Measurements from ENCODE around the gene MYH7. TPM values are rescaled to one million over a fixed set of nuclear protein-coding genes. Genes with fewer than 3 reads are reported as not detected.
"Not testable (repeated sequence)": the region's sequence is repeated elsewhere in the genome, so short reads cannot be mapped to it uniquely, and the experiment has no call there.

Gene MYH7
- total RNA-seq, 1 experiment from 2014 or later = 0.20 TPM

DNA sequence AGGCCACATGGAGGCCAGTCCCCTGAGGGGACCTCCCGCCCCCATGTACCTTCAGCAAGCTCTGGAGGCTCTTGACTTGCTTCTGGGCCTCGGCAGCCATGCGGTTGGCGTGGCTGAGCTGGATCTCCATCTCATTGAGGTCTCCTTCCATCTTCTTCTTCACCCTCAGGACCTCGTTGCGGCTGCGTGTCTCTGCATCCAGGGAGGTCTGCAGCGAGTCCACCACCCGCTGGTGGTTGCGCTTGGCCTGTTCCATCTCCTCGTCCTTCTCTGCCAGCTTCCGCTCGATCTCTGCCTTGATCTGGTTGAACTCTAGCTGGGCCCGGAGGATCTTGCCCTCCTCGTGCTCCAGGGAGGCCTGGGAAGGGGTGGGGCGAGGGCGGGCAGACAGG is 49.2 kb downstream of the MYH7 start:
- not testable (repeated sequence) for H3K27ac ChIP-seq; H3K4me3 ChIP-seq; DNase-seq; H3K4me1 ChIP-seq; H3K36me3 ChIP-seq; H3K9me3 ChIP-seq (replicated peaks)
- peaks cover 24% of the 10 kb centered on the region; the same call in 1 of the 2 replicates for H3K27me3 ChIP-seq

DNA sequence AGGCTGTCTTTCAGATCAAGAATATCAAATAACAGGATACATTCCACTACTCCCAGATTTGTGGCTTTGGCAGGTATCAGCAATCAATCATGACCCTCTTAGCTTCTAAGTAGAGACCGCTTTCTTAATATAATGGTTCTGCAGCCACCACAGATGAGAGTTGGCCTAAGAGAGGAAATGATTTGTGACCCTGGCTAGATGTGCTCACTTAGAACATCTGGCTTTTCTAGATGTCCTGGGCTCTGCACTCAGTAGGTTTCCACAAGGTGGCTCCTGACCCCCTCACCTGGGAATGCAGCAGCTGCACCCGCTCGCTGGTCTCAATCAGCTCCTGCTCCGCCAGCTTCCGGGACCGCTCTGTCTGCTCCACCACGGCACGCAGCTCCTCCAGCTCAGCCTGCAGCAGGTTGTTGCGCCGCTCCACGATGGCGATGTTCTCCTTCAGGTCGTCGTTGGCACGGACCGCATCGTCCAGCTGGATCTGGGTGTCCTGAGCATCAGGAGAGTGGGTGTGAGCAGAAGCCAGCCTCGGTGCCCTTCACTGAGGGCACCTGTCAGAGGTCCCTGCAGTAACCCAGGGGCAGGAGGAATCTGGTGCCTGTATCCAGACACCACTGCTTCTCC is 49.7 kb downstream of the MYH7 start:
- no peak for DNase-seq
- Histone ChIP-seq H3K9me3 (replicated peaks) (no peaks in the 10 kb centered on the region), H3K4me1 (no peaks in the 10 kb centered on the region), H3K27ac (no peak overlapping the region), H3K36me3 (no peaks in the 10 kb centered on the region), H3K4me3 (no peak overlapping the region), H3K27me3 (peaks cover 21% of the 10 kb centered on the region; the same call in 1 of the 2 replicates)

DNA sequence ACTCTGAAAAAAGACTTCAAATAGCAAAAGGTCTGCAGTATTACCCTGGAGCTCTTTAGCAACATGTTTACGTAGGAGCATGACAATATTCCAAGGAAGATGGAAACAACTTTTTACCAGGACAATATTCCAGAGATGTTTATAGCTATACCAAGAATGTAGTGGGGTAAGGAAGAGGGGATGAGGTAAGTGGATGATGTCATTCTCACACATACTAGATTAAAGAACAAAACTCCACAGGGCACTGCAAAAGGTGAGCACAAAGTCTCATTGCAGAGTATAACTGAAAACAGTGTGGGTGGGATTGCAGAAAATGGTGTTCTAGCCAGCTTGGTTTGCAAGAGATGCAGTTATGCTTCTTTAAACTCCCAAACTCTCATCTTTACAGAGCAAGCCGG is 50.2 kb downstream of the MYH7 start:
- H3K27ac ChIP-seq = no peak overlapping the region
- no peaks in the 10 kb centered on the region for H3K36me3 ChIP-seq
- H3K27me3 ChIP-seq = peaks cover 21% of the 10 kb centered on the region; the same call in 1 of the 2 replicates
- H3K9me3 ChIP-seq (replicated peaks) = no peaks in the 10 kb centered on the region
- no peak overlapping the region for H3K4me3 ChIP-seq
- no peaks in the 10 kb centered on the region for H3K4me1 ChIP-seq
- no peak for DNase-seq

DNA sequence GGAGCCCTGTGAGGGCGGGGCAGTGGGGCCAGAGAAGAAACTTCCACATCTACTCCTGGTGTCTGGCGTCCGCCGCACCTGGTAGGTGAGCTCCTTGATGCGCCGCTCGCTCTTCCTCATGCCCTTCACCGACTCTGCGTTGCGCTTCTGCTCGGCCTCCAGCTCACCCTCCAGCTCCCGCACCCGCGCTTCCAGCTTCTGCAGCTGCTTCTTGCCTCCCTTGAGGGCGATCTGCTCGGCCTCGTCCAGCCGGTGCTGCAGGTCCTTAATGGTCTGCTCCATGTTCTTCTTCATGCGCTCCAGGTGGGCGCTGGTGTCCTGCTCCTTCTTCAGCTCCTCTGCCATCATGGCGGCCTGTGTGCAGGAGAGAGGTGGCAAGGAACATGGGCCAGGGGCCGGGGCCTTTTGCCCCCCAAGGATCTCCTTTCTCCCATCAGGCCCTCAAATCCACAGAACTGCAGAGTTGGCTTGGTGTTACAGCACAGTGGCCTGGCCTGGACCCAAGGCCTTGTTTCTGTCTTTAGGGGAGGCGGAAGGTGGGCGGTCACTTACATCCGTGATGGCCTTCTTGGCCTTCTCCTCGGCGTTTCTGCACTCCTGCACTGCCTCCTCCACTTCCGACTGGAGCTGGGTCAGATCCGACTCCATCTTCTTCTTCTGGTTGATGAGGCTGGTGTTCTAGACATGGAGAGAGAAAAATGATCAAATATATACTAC is 50.9 kb downstream of the MYH7 start:
- H3K27me3 ChIP-seq = peaks cover 20% of the 10 kb centered on the region; the same call in 1 of the 2 replicates
- no peaks in the 10 kb centered on the region for H3K4me1 ChIP-seq
- no peak for DNase-seq
- H3K27ac ChIP-seq = no peak overlapping the region
- no peaks in the 10 kb centered on the region for H3K36me3 ChIP-seq
- no peaks in the 10 kb centered on the region for H3K9me3 ChIP-seq (replicated peaks)
- no peak overlapping the region for H3K4me3 ChIP-seq

DNA sequence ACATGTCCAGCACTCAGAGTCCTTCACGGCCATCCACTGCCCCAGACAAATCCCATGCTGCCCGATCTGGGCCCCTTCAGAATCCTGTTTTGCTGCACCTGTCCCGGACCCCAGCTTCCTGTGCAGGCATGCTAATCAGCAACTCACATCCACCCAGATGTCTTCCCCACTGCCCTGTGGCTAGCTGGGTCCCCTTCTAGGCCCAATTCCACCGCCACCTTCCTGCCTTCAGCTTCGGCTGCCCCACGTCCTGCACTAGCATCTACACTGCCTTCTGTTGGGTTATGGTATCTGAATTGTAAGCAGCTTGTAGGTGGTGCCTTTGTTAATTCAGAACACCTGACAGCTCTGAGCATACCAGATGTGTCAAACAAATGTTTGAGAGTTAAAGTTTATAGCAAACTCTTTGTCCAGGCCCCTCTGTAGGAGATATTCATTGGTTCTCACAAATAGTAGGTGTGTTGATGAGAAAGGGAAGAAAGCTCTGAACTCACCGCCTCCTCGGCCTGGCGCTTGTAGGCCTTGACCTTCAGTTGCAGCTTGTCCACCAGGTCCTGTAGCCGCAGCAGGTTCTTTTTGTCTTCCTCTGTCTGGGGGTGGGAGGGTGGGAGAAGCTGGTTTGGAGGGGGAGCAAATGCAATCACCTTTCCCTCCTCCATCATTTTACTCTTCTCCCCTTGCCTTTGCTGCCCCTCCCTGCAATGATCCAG is 52.6 kb downstream of the MYH7 start:
- DNase-seq = no peak
- H3K9me3 ChIP-seq (replicated peaks) = no peaks in the 10 kb centered on the region

GRCh38 chr14:23382276-23382675 is 53.2 kb downstream of the MYH7 start:
- Histone ChIP-seq H3K4me3 (no peak overlapping the region), H3K9me3 (replicated peaks) (no peaks in the 10 kb centered on the region), H3K27me3 (peaks cover 15% of the 10 kb centered on the region), H3K4me1 (no peaks in the 10 kb centered on the region), H3K36me3 (no peaks in the 10 kb centered on the region), H3K27ac (no peak overlapping the region)
- no peak for DNase-seq

More for the DNA sequence above, 52.6 kb downstream of the MYH7 start:
- Histone ChIP-seq H3K27ac (no peak overlapping the region), H3K4me1 (no peaks in the 10 kb centered on the region), H3K4me3 (no peak overlapping the region), H3K27me3 (peaks cover 17% of the 10 kb centered on the region; the same call in 1 of the 2 replicates), H3K36me3 (no peaks in the 10 kb centered on the region)

- Histone ChIP-seq H3K9me3 (replicated peaks) (no peaks in the 10 kb centered on the region), H3K4me3 (no peak overlapping the region), H3K4me1 (no peaks in the 10 kb centered on the region), H3K36me3 (no peaks in the 10 kb centered on the region), H3K27me3 (peaks cover 11% of the 10 kb centered on the region), H3K27ac (no peak overlapping the region)
- no peak for DNase-seq
Measured at GRCh38 chr14:23381871-23382270, 53.6 kb downstream of the MYH7 start.

- Histone ChIP-seq H3K4me3 (no peak overlapping the region), H3K4me1 (no peaks in the 10 kb centered on the region), H3K9me3 (replicated peaks) (no peaks in the 10 kb centered on the region), H3K27ac (no peak overlapping the region), H3K27me3 (peaks cover 9% of the 10 kb centered on the region), H3K36me3 (no peaks in the 10 kb centered on the region)
- DNase-seq = no peak
Measured at GRCh38 chr14:23380976-23381375, 54.5 kb downstream of the MYH7 start.

DNA sequence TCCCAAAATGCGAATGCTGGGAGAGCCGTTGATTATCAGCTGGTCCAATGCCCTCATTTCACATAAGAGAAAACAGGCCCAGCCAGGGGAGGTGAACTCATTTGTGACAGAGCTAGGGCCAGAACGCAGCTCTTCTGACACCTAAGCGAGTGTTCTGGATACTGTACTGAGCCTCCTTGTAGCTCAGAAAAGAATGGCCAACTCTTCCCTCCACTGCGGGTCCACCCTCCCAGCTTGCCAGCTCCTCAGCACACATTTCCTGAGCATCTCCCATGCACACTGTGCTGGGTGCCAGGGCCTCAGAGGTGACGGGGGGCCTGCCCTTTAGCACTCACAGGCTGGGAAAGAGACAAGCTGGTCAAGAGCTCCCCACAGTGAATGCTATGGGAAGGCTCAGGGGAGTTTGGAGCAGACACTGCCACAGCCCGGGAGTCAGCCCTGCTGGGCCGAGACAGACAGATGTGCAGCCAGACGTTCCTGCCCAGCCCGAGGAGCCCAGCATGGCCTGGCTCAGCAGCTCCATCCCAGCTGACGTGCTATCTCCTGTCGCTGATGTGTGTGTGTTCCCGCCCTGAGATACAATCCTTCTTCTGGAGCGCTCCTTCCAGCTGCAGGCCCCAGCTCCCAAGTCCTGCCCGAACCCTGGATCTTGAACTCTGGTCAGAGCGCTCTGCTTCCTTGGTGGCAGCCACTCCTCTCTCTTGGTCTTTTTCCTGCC is 55.1 kb downstream of the MYH7 start:
- Histone ChIP-seq H3K27me3 (peaks cover 9% of the 10 kb centered on the region), H3K27ac (no peak overlapping the region), H3K4me1 (no peaks in the 10 kb centered on the region), H3K4me3 (no peak overlapping the region), H3K36me3 (no peaks in the 10 kb centered on the region), H3K9me3 (replicated peaks) (no peaks in the 10 kb centered on the region)
- no peak for DNase-seq

DNA sequence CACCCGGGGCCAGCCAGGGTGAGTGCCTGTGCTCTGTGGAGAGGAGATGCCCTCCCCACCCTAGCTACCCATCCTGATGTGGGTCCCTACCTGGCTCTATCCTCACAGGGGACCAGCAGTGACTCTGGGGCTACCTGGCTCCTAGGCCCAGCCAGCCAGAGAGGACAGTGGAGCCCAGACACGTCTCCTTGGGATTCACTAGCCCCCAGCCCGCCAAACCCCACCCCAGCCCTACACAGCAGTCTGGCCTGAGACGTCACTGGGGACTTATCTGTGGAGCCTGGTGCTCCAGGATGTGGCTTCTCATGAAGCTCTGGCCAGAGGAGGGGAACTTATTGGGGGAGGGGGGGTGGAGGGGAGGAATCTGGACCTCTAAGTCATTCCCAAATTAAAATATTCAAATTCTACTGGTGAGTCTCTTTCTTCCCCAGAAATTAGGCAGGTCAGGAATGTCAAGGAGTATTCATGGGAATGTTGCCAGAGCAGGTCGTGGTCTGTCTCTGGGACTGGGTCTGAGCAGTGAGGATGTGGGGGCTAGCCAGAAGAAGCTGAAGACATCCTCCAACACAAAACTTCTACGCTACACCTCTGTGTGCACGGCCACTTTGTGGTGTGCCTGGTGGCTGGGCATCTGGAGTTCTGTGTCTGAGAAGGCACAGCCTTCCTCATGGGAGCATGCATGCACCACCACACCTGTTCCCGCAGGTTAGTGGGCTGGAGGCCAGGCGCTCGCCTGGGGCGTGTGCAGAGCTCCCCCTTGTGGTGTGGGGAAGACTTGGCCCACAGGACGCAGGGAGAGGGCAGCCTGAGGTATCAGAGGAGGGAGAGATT is 55.9 kb downstream of the MYH7 start:
- DNase-seq = peak; percentile 67 to 83
- Histone ChIP-seq H3K4me3 (no peak overlapping the region), H3K9me3 (replicated peaks) (no peaks in the 10 kb centered on the region)

GRCh38 chr14:23378612-23379220 is 56.7 kb downstream of the MYH7 start:
- H3K4me3 ChIP-seq = no peak overlapping the region
- no peak for DNase-seq
- no peak overlapping the region for H3K27ac ChIP-seq
- H3K36me3 ChIP-seq = no peaks in the 10 kb centered on the region
- no peaks in the 10 kb centered on the region; the same call in 1 of the 2 replicates for H3K27me3 ChIP-seq
- H3K4me1 ChIP-seq = no peaks in the 10 kb centered on the region
- H3K9me3 ChIP-seq (replicated peaks) = no peaks in the 10 kb centered on the region

More for the DNA sequence above, 55.9 kb downstream of the MYH7 start:
- peaks cover under 1% of the 10 kb centered on the region for H3K27me3 ChIP-seq
- no peaks in the 10 kb centered on the region for H3K36me3 ChIP-seq
- H3K27ac ChIP-seq = no peak overlapping the region
- H3K4me1 ChIP-seq = no peaks in the 10 kb centered on the region

DNA sequence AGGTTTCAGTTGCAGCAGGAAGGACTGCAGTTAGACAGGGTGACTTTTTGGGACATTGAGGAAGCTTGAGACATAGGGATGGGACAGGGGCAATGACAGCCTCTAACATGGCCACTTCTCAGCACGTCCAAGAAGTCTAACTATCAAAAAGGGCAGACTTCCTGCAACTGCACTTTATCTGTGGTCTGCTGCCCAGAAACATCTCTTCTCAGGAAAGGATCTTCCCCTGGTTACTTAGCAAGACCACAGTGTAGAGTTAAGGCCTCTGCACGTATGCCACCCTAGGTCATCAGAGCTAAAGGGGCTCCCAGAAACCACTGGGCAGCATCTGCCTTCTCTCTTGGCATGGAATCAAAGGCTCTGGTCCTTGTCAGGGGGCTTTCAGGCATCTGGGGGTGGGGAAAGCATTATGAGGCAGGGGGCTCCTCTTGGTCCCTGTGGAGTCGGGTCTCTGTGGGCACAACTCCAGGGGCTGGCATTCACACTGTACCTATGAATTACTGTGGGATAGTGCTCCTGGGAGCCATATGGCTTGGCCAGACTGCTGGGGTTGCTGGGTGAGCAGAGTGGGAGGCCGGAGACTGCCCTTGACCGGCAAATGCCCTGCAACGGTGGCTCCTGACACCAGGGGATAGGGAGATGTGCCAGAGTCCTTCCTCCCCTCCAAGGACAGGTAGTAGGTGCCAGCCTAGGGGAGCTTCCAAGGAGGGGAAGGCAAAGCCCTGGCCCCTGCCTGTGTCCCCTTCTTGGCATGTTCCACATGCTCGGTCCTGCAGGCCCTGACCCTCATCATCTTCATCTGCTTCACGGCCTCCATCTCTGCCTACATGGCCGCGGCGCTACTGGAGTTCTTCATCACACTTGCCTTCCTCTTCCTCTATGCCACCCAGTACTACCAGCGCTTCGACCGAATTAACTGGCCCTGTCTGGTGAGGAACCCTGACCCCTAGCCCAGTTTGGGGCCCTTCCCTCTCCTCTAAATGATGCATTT is 57.6 kb downstream of the MYH7 start:
- H3K4me3 ChIP-seq = no peak overlapping the region
- H3K27ac ChIP-seq = no peak overlapping the region
- H3K4me1 ChIP-seq = no peaks in the 10 kb centered on the region
- DNase-seq = no peak
- H3K27me3 ChIP-seq = no peaks in the 10 kb centered on the region; the same call in 1 of the 2 replicates
- no peaks in the 10 kb centered on the region for H3K36me3 ChIP-seq
- H3K9me3 ChIP-seq (replicated peaks) = no peaks in the 10 kb centered on the region

GRCh38 chr14:23377198-23377550 is 58.3 kb downstream of the MYH7 start:
- H3K9me3 ChIP-seq (replicated peaks) = no peaks in the 10 kb centered on the region
- no peak overlapping the region for H3K27ac ChIP-seq
- H3K36me3 ChIP-seq = no peaks in the 10 kb centered on the region
- no peak overlapping the region for H3K4me3 ChIP-seq
- no peaks in the 10 kb centered on the region; the same call in 1 of the 2 replicates for H3K27me3 ChIP-seq
- H3K4me1 ChIP-seq = no peaks in the 10 kb centered on the region
- DNase-seq = no peak
